ENCODE measurements around the gene BACE2.

The BACE2 gene

DNA sequence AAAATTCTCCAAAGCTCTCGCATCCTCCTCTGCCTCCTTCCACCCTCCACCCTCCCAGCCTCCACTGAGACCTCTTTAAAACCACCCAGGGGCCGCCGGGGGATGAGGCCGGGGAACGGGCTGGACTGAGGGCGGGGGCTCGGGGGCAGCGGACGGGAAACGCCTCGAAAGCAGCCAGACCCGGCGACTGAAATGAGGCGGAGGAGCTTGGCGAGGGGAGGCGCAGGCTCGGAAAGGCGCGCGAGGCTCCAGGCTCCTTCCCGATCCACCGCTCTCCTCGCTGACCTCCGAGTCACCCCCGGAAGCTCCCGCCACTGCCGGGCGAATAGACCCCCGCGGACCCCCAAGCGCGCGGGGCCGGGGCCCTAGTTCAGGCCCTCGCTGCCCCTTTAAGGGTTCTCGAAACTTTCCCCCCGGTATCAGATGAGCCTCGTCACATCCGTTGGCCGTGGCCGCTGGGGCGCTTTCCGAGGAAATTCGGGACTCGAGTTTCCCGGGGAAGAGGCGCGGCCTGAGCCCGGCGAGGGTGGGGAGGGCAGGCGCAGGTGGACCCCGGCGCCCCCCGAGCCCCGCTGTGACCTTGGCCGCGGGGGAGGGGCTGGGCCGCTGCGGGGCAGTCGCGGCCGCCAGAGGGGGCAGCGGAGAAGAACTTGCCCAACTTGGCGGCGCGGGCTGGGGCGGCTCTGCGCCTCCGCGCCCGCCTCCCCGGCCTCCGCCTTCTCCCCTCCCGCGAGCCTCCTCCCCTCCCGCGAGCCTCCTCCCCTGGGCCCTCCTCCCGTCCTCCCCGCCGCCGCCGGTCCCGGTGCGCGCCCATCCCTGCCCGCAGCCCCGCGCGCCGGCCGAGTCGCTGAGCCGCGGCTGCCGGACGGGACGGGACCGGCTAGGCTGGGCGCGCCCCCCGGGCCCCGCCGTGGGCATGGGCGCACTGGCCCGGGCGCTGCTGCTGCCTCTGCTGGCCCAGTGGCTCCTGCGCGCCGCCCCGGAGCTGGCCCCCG lies at the start of gene BACE2:
TSS of gene BACE2 (plus strand) at position 813 of the 995 bp plus-strand sequence. CDS start at position 917, 104 bp downstream.
- DNase-seq (ENCODE audit: low spot score) = no peak

DNA sequence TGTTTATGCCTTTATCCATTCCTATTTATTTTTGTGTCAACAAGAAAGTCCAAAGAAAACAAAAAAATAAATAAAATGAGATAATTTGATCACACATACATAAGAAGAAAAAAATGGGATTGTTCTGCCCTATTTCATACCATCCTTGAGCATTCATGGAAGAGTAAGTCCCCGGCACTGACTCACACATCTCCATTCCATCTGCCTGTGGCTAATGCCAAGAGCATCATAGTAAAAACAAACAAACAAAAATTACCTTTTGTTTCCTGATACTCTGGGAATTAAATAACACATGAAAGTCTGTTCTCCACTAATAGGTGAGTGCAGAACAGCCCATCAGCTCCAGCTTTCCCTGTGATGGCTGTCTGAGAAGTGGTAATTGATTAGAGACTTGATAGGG lies 48.1 kb upstream of the BACE2 start:
- DNase-seq (ENCODE audit: low spot score) = no peak

DNA sequence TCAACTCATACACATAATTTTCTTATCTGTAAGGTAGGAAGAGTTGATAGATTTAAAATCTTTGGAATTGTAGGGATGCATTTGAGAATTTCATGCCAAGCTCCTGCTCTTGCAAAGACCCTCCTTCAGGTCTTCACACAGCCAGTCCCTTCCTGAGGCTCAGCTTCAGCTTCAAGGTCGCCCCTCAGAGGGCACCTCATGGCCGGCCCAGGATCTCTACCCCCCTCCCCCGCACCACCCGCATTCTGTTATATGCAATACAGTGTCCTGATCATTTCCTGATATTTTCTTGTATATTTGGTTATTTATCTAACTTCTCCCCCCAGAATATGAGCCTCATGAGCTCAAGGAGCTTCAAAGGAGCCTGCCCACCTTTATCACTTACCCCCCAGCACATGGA lies 47.0 kb upstream of the BACE2 start:
- DNase-seq (ENCODE audit: low spot score) = no peak

DNA sequence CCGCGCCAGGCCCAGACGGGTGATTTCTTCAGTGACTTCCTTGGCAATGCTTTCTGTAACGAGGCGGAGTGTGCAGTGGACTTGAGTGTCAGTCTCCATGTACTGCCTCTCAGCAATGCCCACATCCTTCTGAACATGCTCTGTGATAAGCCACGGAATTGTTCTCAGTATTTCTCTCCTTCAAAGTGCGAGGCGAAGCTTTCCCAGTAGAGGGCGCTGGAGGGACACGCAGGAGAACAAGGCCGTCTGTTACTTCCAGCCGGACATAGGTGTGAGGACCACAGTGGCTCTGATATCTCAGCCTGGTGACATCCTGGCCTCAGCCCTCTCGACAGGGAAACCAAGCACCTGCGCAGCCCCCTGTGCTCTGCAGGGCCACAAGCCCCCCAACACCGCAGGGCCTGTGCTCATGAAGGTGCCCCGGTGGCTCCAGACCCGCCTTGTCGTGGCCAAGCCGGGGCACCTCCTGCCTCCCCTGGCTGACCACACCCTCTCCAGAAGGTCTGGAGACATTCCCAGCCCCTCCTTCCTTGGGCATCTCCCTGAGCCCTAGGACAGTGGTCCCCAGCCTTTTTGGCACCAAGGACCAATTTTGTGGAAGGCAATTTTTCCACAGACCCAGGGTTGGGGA lies 46.1 kb upstream of the BACE2 start:
- peak; percentile 82 for DNase-seq (ENCODE audit: low spot score)

DNA sequence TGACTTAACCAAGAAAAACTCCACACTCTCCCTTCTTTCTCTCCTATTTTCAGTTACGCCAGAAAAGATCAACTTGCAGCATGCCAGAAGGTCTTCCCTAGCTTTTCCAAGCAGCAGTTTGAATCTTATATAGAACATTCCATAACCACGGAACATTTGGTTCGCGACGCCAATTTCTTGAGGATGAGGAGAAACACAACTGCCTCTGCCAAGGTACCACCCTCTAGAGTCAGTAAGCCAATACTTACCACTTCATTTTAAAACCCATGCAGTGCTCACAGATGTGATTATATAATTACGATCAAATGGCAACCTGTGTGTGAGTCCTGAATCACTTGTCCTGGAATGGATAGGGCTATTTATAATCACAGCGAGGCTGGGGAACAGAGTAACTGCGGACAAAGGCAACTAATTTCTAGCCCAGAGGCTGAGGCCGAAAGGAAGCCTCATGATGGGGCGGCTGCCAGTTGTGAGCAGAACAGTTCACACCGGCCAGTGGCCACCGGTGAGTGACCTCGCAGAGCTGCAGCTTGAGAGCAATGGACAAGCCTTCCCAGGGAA lies 43.2 kb upstream of the BACE2 start:
- DNase-seq (ENCODE audit: low spot score) = no peak

DNA sequence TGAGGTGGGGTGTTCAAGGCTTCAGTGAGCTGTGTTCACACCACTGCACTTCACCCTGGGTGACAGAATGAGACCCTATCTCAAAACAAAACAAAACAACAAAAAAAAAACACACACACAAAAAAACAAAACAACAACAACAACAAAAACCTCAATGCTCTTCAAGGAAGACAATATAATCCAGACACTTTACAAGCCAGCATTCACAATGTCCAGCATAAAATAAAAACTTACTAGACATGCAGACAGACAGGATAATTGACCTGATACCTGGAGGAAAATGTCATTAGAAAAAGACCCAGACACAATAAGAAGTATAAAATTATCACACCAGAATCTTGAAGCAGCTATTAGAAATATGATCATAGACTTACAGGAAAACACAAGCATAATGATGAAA lies 39.0 kb upstream of the BACE2 start:
- DNase-seq (ENCODE audit: low spot score) = no peak

DNA sequence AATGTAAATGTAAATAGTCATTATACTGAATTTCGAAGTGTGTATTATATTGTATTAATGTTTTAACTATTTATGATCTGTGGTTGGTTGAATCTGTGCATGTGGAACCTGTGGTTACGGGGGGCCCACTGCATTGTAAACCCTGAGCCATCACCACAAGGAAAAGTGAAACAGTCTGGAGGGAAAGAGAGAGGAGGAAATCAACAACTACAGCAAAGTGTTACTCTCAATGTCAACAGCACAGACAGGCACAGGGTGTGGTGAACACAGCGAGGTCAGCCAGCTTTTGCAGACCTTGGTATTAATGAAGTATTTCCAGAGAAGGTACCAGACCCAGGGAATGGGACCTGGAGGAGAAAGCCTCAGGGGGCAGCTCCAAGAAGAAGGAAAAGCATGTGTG lies 37.1 kb upstream of the BACE2 start:
- DNase-seq (ENCODE audit: low spot score) = no peak

DNA sequence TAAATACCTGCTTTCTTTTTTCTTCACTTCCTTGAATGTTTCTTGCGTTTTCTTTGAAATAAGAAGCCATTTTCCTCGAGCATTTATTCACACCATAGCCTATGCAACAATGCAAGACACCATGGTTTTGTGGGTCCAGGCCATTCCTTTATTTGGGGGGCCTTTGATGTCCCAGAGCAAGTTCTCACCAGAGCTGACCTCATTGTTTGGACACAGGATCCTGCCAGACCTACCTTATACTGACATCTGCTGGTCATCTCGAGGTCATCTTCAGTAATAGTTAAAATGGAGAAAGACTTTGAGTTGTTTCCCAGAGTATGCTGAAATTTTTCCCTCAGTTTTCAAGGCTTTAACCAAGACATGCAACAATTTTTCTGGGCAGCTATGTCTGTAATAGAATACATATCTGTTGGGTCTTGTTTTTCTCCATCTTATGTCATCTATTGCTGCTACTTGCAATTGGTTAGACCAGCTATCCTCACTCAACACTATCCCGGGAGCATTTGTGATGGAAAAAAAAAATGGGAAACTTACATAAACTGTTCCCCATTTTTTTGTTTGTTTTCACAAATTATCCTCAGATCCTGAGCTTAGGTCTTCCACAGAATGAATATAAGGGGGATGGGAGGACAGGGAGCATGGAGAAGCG lies 34.0 kb upstream of the BACE2 start:
- DNase-seq (ENCODE audit: low spot score) = peak; percentile 51

DNA sequence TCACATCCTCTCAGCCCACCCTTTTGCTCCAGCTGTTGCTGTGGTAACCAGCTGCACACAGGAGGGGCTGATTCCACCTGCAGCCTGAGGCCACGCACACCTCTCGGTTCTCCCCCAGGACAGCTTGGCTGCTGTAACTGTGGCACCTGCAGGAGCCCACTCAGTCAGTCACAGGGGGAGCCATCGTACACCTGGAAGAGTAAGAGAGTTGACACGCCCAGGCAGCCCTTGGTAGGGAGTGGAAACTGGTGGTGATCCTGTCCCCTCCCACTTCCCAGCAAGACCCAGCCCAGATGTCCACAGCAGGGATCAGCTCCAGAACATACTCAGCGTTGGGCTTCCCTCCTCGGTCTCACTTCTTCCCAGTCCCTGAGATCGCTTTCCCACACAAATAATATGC lies 32.2 kb upstream of the BACE2 start:
- no peak for DNase-seq (ENCODE audit: low spot score)

DNA sequence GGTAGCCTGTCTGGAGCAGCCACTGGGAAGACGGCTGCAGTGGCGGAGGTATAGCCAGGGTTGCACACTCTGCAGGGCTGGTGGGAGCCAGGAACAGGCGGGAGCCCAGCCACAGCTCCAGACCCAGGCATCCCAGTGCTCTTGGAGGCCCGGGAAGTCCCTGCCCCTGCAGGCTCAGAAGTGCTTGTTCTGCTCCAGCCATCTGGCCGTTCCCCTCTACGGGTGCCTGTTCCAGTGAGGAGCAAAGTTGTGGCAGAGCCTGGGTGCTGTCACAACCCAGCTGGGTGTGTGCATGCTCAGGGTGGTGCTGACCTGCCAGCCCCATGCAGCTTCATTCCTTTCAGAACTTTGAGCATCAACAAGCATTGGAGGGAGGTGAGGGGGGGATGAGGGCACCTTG lies 31.7 kb upstream of the BACE2 start:
- no peak for DNase-seq (ENCODE audit: low spot score)

DNA sequence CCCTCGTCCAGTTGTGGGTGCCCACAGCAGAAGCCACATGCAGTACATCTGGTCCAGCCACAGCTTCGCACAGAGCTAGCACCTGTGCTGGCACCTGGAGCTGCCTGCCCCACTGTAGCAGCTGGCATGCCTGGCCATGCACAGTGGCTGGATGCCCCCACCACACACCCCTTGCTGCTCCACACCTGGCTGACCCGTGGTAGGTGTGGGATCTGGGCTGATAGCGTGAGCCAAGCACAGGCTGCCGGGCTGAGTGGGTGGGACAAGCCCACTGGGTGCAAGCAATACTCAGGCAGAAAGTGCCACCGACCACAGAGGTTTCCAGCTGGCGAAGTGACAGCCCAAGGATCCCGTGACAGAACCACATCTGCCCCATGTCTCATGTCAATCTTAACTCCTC lies 30.6 kb upstream of the BACE2 start:
- no peak for DNase-seq (ENCODE audit: low spot score)

DNA sequence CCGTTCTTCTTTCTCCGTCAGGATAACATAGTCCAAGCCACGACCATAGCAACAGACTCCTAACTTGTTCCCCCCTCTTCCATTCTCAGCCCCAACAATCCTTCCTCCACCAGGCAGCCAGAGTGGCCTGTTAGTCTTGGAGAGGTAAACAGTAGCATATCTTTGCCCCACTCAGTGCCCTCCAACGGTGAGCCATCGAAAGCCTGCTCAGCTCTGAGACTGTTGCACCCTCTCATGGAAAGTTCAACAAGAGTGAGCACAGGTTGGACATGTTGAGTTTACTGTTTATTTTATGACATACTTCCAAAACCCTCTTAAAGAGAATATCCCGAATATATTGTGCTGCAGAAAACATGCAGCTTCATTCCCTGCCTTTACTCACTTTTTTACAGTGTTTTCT lies 30.1 kb upstream of the BACE2 start:
- no peak for DNase-seq (ENCODE audit: low spot score)

DNA sequence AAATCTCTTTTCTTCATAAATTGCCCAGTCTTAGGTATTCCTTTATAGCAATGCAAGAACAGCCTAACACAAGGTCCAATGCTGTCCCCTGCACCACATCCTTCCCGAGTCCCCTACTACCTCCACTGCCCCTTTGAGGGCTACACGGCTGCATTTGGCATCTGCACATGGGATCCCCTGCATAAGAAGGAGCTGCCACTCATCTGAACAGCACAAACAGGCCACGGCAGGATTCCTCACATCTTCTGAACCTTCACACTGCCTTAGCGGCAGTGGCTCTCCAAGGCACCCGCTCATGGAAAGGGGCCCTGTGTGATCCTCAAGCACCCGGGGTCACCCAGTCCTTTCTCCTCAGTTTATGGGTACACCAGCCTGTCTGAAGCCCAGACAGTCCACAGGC lies 29.2 kb upstream of the BACE2 start:
- no peak for DNase-seq (ENCODE audit: low spot score)

DNA sequence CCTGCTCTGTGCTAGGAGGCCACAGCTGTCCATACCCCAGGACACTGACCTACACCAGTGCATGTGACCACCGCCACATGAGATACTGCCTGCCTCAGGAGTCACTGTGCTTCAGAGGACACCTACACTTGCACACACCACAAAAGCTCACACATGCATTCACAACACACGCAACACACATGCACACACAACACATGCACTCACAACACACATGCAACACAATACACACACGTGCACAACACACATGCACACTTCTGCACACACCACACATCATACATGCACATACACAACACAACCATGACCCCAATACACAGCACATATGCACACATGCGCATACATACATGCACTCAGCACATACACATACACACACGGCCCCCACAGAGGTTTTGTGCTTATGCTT lies 28.7 kb upstream of the BACE2 start:
- no peak for DNase-seq (ENCODE audit: low spot score)

DNA sequence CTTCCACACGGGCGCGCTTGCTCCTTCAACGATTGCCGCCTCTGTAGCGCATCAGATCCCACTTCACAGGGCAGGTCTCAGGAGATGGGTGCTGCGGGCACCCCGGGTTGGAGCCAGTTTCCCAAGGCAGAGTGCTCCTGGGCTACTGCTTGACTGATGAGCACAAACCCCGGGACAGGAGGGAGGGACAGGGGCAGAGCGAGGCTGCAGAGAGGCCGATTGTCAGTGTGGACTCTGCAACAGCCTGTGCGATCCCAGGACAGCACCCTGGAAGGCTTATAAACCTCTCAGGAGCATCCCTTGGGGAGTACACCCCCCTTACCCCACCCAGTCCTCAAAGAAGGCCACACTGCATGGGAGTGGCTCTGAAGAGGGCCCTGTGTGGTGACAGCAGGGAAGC lies 28.0 kb upstream of the BACE2 start:
- DNase-seq (ENCODE audit: low spot score) = no peak

DNA sequence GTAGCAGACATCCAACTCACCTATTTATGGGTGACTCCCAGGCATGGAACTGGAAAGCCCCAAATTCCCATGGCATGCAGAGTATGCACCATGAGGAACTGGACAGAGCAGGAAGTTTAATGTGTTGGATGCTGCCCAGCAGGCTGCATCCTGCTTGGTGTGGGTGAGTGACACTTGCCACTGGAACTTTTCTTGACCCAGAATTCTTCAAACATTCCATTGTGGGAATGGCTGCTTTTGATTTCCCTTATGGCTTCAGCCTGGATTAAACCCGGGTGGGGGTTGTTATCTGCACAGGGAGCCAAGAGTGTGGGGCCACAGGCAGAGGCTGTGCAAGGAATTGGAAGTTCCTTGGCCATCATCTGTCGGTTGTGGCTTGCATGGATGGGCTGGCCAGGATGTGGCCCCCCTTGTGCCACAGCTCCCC lies 26.9 kb upstream of the BACE2 start:
- DNase-seq (ENCODE audit: low spot score) = no peak

DNA sequence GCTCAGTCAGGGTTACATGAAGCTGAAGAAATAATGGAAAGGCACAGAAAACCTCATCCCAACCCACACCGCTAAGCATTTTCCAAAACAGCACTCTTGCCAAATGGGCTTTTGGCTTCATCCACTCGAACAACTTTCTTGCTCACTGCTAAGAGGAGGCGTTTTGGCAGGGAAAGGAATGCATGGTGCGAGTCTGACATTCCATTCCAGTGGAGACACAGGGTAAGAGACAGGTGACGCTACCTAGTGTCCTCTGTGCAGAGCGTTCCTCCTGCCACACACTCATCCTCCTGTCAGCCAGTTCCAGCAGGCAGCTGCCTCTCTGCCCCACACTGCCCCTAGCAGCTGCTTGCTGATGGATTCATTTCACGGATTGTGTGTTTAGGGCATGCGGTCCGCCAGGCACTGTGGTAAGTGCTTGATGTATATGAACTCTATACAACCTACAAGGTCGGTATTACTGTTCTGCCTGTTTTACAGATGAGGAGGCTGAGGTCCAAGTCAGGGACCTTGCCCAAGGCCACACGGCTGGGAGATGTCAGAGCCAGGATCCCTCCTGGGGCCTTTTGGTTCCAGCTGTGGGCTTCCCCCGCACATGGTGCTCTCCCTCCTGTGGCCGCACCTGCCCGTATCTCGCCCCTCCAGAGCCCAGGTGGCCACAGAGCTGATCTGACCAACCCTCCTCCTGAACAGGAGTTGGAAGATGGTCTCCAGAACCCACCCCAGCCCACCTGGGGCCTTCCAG lies 25.7 kb upstream of the BACE2 start:
- no peak for DNase-seq (ENCODE audit: low spot score)

DNA sequence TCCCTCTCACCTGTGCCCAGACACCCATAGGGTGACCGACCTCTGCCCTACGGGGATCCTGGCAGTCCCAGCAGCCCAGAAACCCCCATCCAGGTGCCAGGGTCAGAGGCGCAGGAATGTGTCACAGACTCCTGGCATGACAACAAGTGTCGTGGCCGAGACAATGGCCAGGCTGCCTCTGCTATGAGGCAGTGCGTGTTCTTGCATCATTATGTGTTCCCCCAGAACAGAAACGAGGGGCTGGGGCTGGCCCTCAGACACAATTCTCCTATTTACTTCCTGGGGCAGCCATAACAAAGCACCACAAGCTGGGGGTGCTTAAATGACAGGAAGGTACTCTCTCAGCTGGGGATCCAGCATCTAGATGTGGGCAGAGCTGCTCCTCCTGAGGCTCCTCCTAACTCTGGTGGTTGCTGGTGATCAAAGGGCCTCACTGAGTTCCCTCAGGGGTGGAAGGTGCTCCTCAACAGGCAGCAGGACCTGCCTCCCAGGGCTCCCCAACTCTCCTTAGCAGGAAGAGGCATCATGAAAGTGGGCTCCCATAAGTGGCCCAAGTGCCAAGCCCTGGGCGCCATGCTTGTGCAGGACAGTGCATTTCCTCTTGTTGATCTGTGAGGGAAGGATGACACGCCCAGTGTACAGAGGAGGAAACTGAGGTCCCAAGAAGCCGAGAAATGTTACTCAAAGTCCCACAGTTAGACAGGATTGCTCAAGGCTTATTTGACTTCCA lies 24.2 kb upstream of the BACE2 start:
- DNase-seq (ENCODE audit: low spot score) = no peak

DNA sequence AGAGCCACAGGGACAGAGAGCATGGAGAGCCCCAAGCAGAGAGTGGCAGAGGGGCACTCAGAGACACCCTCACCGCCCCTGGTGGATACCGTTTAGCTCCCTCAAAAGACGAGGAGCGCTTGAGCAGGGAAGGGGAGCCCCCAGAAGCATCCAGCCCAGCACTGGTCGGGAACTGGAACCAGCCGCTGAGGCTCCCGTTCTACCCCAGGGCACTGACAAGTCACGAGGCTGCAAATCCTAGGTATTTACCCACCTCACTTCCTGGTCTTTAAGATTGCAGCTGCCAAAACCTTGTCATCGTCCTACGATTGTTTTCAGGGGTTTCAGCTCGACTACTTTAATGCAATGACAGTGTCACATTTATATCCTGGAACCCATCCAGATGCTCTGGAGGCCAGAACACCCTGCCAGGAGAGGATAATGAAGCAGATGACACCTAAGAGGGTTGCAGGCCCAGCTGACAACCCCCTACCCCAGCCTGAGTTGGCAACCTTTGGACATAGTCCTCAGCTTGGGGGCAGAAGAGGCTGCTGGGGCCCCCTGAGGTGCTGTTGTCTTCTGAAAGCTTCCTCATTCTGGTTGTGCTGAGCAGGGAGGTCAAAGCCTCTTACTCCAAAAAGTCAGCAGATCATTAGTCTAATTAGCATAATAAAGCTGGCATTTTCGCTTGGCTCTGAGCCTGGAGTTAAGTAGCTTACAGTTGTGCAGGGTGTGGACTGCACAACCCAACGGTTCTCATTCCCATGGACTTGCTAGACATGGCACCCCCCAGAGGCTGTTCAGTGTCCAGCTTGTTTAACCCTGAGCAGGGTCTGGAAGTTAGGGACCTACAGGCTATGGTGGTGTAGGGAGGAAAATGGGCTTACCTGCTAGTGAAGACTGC lies 20.6 kb upstream of the BACE2 start:
- DNase-seq (ENCODE audit: low spot score) = no peak

DNA sequence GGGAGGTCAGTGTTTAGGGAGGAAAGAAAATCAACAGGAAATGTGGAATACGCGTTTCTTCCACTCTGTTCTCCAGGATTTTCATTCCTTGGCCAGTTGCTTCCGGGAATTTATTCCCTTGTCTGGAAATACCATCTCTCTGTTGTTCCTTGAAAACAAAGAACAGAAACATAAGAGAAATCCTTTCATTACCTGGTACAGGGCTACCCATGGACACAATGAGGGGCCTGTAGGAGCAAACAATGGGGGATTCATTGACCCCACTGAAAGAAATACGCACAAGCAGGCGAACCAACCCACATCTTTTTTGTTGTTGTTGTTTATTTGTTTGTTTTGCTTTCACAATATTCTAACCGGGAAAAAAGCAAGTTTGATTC lies 20.0 kb upstream of the BACE2 start:
- no peak for DNase-seq (ENCODE audit: low spot score)
